Neural progenitor cell (in vitro differentiated cells): Measurements from ENCODE around the gene ASAP2.

Experiments used
- CTCF ChIP-seq: fragments of 200-600 bp; sonication (generic); IDR thresholded peaks from 2 replicates; pipeline ENCODE4 v1.5.1; 2017; ENCODE audit warnings: antibody characterized with exemption, mild to moderate bottlenecking
- EZH2phosphoT487 ChIP-seq: fragments of 200-600 bp; sonication (generic); IDR thresholded peaks from 2 replicates; pipeline ENCODE4 v1.6.1; 2017; ENCODE audit warnings: antibody characterized with exemption

- TF ChIP-seq CTCF = no peak
- no peak for TF ChIP-seq EZH2phosphoT487
Measured at GRCh38 chr2:9382604-9383235, 176.1 kb downstream of the ASAP2 start.
